RWPE2 (cell line): ENCODE results near the gene SLC36A1.
"Not testable (repeated sequence)": the region's sequence is repeated elsewhere in the genome, so short reads cannot be mapped to it uniquely, and the experiment has no call there.

Experiments
- ATAC-seq: fragments of 200-7000 bp; cut with Tn5 transposase; 3 replicates; pipeline ENCODE4 v1.9.1; 2021; ENCODE audit warnings: low read depth
- DNase-seq: peaks from one replicate; pipeline ENCODE4 v3.0.0-alpha.2; 2020; ENCODE audit warnings: low spot score
- H3K27ac ChIP-seq: fragments of 450-650 bp; 2 replicates; pipeline ENCODE4 v1.5.1; 2017; ENCODE audit warnings: mild to moderate bottlenecking; ENCODE audit not compliant: poor library complexity, severe bottlenecking
- H3K27me3 ChIP-seq: fragments of 250-450 bp; sonication (Bioruptor Pico); 2 replicates; pipeline ENCODE4 v1.5.1; 2021; ENCODE audit warnings: mild to moderate bottlenecking, moderate library complexity; ENCODE audit not compliant: insufficient read depth, poor library complexity, severe bottlenecking
- H3K36me3 ChIP-seq: fragments of 250-450 bp; sonication (Bioruptor Pico); 2 replicates; pipeline ENCODE4 v1.5.1; 2020; ENCODE audit warnings: low read depth, mild to moderate bottlenecking, moderate library complexity
- H3K4me1 ChIP-seq: fragments of 250-450 bp; sonication (Bioruptor Pico); 2 replicates; pipeline ENCODE4 v1.5.1; 2021; ENCODE audit warnings: mild to moderate bottlenecking, moderate library complexity; ENCODE audit not compliant: insufficient read depth, poor library complexity, severe bottlenecking
- H3K4me3 ChIP-seq: fragments of 250-450 bp; sonication (Bioruptor Pico); 2 replicates; pipeline ENCODE4 v1.5.1; 2021; ENCODE audit warnings: mild to moderate bottlenecking, moderate library complexity; ENCODE audit not compliant: severe bottlenecking
- H3K9me3 ChIP-seq: fragments of 250-450 bp; sonication (Bioruptor Pico); 2 replicates; pipeline ENCODE4 v1.5.1; 2021; ENCODE audit warnings: mild to moderate bottlenecking, moderate library complexity; ENCODE audit not compliant: severe bottlenecking
- CTCF ChIP-seq: fragments of 450-650 bp; IDR thresholded peaks from one replicate; pipeline ENCODE4 v1.5.1; 2017; ENCODE audit warnings: mild to moderate bottlenecking, moderate library complexity; ENCODE audit not compliant: poor library complexity, severe bottlenecking

SLC36A1 gene

GRCh38 chr5:151497391-151498002 lies 50.1 kb downstream of the SLC36A1 start:
- Histone ChIP-seq H3K9me3 (no peaks in the 10 kb centered on the region), H3K27ac (no peak overlapping the region), H3K4me3 (no peak overlapping the region), H3K4me1 (no peaks in the 10 kb centered on the region), H3K27me3 (no peaks in the 10 kb centered on the region), H3K36me3 (no peaks in the 10 kb centered on the region)
- TF ChIP-seq CTCF: peak; percentile 13
- ATAC-seq (no peak), DNase-seq (no peak)

GRCh38 chr5:151498395-151499155 lies 51.2 kb downstream of the SLC36A1 start:
- Histone ChIP-seq H3K4me3 (no peak overlapping the region), H3K4me1 (no peaks in the 10 kb centered on the region), H3K36me3 (no peaks in the 10 kb centered on the region), H3K27ac (no peak overlapping the region), H3K9me3 (no peaks in the 10 kb centered on the region), H3K27me3 (no peaks in the 10 kb centered on the region)
- ATAC-seq: no peak
- no peak for TF ChIP-seq CTCF
- DNase-seq: no peak

- Histone ChIP-seq H3K27ac (no peak overlapping the region), H3K36me3 (no peaks in the 10 kb centered on the region), H3K27me3 (no peaks in the 10 kb centered on the region), H3K9me3 (no peaks in the 10 kb centered on the region), H3K4me3 (no peak overlapping the region), H3K4me1 (no peaks in the 10 kb centered on the region)
- TF ChIP-seq CTCF: no peak
- ATAC-seq: no peak; the same call in 2 of the 3 replicates
- DNase-seq: no peak
Observed at GRCh38 chr5:151499501-151500035, 52.2 kb downstream of the SLC36A1 start.

GRCh38 chr5:151504006-151504405 lies 56.6 kb downstream of the SLC36A1 start:
- no peak for DNase-seq
- peaks cover 36% of the 10 kb centered on the region for H3K36me3 ChIP-seq
- ATAC-seq: no peak
- H3K27ac ChIP-seq: no peak overlapping the region
- H3K4me3 ChIP-seq: no peak overlapping the region
- peaks cover 9% of the 10 kb centered on the region for H3K4me1 ChIP-seq
- no peaks in the 10 kb centered on the region for H3K9me3 ChIP-seq
- TF ChIP-seq CTCF: no peak
- H3K27me3 ChIP-seq: no peaks in the 10 kb centered on the region

- H3K9me3 ChIP-seq, DNase-seq, ATAC-seq, H3K27me3 ChIP-seq, H3K4me3 ChIP-seq: not testable (repeated sequence)
- peaks cover 19% of the 10 kb centered on the region for H3K4me1 ChIP-seq
- peaks cover 79% of the 10 kb centered on the region for H3K36me3 ChIP-seq
- H3K27ac ChIP-seq: peak overlapping the region; percentile 70
Observed at GRCh38 chr5:151508308-151508707, 60.9 kb downstream of the SLC36A1 start.
